K562 (cell line): ENCODE results near the gene LITAF. TPM values are rescaled to one million over a fixed set of nuclear protein-coding genes. Genes with fewer than 3 reads are reported as not detected.

Source experiments
- ATAC-seq: fragments of 200-7000 bp; cut with Tn5 transposase; 3 replicates; pipeline ENCODE4 v1.9.1; 2020; ENCODE audit warnings: moderate library complexity
- BruUV-seq: library from RNA; stranded (reverse); fragments of 400-500 nt; replicated peaks from 2 replicates; lab custom pipeline; 2021; lab: Mats Ljungman, UMichigan
- CTCF ChIA-PET: fragments of 300-600 bp; formaldehyde crosslinking; extraction: SDS; loops from one replicate; lab custom pipeline; 2021; ENCODE audit warnings: low intra/inter-chr PET ratio; lab: Yijun Ruan, JAX
- POLR2A ChIA-PET: fragments of 300-600, 350-650 bp; sonication (Branson Sonifier 250); formaldehyde crosslinking; extraction: SDS; loops from one replicate; lab custom pipeline; 2021; ENCODE audit warnings: antibody characterized with exemption, inconsistent platforms; lab: Yijun Ruan, JAX
- DNase-seq, 4 experiments: peaks; one replicate each; pipeline versions ENCODE4 v3.0.0 to v3.0.0-alpha.2; 2011 to 2018; ENCODE audit warnings: low spot score in 3 of 4, mixed read lengths in 3 of 4; ENCODE audit errors: extremely low read depth in 1 of 4
- FAIRE-seq: peaks from 2 replicates; lab custom pipeline; 2011; peaks lifted over from hg19 to GRCh38; lab: Jason Lieb, UNC
- H2AFZ ChIP-seq: 2 replicates; pipeline ENCODE4 v1.6.0; 2011; ENCODE audit warnings: low read depth, low read length, control low read depth, inconsistent platforms
- H3K27ac ChIP-seq: fragments of 200-600 bp; 3 replicates; pipeline ENCODE4 v1.8.0; 2011; ENCODE audit warnings: low read depth, mild to moderate bottlenecking, control low read depth, inconsistent platforms, low read length, moderate library complexity, mixed read lengths; ENCODE audit errors: extremely low read depth
- H3K27me3 ChIP-seq, 2 experiments: fragments of 300-600 bp in 1 of 2; 2 replicates in 1 of 2; 3 replicates in 1 of 2; pipeline versions ENCODE4 v1.6.0 to v1.8.0; 2011; ENCODE audit warnings: inconsistent platforms in 2 of 2, low read length in 2 of 2, mild to moderate bottlenecking in 1 of 2, mixed read lengths in 1 of 2, moderate library complexity in 1 of 2; ENCODE audit not compliant: control insufficient read depth in 2 of 2, insufficient read depth in 2 of 2
- H3K36me3 ChIP-seq: fragments of 300-600 bp; 3 replicates; pipeline ENCODE4 v1.8.0; 2011; ENCODE audit warnings: mild to moderate bottlenecking, low read length, inconsistent platforms; ENCODE audit not compliant: control insufficient read depth, insufficient read depth
- H3K4me1 ChIP-seq, 2 experiments: fragments of 200-600 bp in 1 of 2; replicated peaks in 1 of 2; 2 replicates in 1 of 2; 3 replicates in 1 of 2; pipeline versions ENCODE4 v1.5.1 to v1.8.0; 2011; ENCODE audit warnings: inconsistent platforms in 2 of 2, low read length in 2 of 2, mild to moderate bottlenecking in 1 of 2, mixed read lengths in 1 of 2, moderate library complexity in 1 of 2; ENCODE audit not compliant: control insufficient read depth in 2 of 2, insufficient read depth in 2 of 2
- H3K4me2 ChIP-seq: 2 replicates; pipeline ENCODE4 v1.6.1; 2011; ENCODE audit warnings: low read length, control low read depth, inconsistent platforms, mixed read lengths; ENCODE audit not compliant: insufficient read depth
- H3K4me3 ChIP-seq: fragments of 200-600 bp; sonication (generic), shearing (Covaris generic); 2 replicates; pipeline ENCODE4 v1.5.1; 2016; ENCODE audit warnings: control low read depth, inconsistent platforms
- H3K79me2 ChIP-seq: fragments of 200-600 bp; 3 replicates; pipeline ENCODE4 v1.8.0; 2011; ENCODE audit warnings: low read length, inconsistent platforms; ENCODE audit not compliant: control insufficient read depth, insufficient read depth
- H3K9ac ChIP-seq, 2 experiments: 2 replicates each; pipeline versions ENCODE4 v1.6.0 to v1.6.1; 2011; ENCODE audit warnings: low read depth in 2 of 2, low read length in 2 of 2, control low read depth in 1 of 2, inconsistent platforms in 1 of 2, mild to moderate bottlenecking in 1 of 2, mixed read lengths in 1 of 2; ENCODE audit not compliant: insufficient read depth in 1 of 2
- H3K9me1 ChIP-seq: one replicate; pipeline ENCODE4 v1.6.0; 2011; ENCODE audit warnings: inconsistent platforms, mild to moderate bottlenecking, low read length, moderate library complexity; ENCODE audit not compliant: control insufficient read depth, insufficient read depth
- H3K9me3 ChIP-seq: replicated peaks from 2 replicates; pipeline ENCODE4 v1.5.1; 2011; ENCODE audit warnings: low read depth, low read length, inconsistent platforms; ENCODE audit not compliant: control insufficient read depth, insufficient read depth
- H4K20me1 ChIP-seq: replicated peaks from 2 replicates; pipeline ENCODE4 v1.6.1; 2011; ENCODE audit warnings: low read length, inconsistent platforms, mixed read lengths; ENCODE audit not compliant: control insufficient read depth, insufficient read depth
- ATF1 ChIP-seq, 2 experiments: fragments of 450-650 bp in 1 of 2; IDR thresholded peaks; 2 replicates each; pipeline ENCODE4 v1.6.1; 2016; ENCODE audit warnings: missing compliant biosample characterization in 1 of 2, missing genetic modification characterization in 1 of 2
- ATF7 ChIP-seq: fragments of 450-650 bp; IDR thresholded peaks from 2 replicates; pipeline ENCODE4 v1.7.1; 2014; ENCODE audit warnings: mild to moderate bottlenecking, moderate library complexity
- ERF ChIP-seq: fragments of 450-650 bp; formaldehyde crosslinking; IDR thresholded peaks from 2 replicates; pipeline ENCODE4 v1.4.0; 2020; ENCODE audit warnings: mild to moderate bottlenecking, mixed read lengths
- HBP1 ChIP-seq: fragments of 450-650 bp; formaldehyde crosslinking; IDR thresholded peaks from 2 replicates; pipeline ENCODE4 v1.4.0; 2022; ENCODE audit warnings: missing genetic modification characterization
- HDAC6 ChIP-seq: IDR thresholded peaks from 2 replicates; pipeline ENCODE4 v1.6.1; 2012; ENCODE audit warnings: low read depth, mild to moderate bottlenecking, control low read depth, inconsistent platforms, low read length, moderate library complexity
- KDM5B ChIP-seq: fragments of 200-600 bp; sonication (generic); IDR thresholded peaks from 2 replicates; pipeline ENCODE4 v1.6.1; 2012; ENCODE audit warnings: low read depth, mild to moderate bottlenecking, moderate library complexity, low read length, control low read depth, inconsistent platforms; ENCODE audit not compliant: insufficient replicate concordance
- NFATC3 ChIP-seq: fragments of 450-650 bp; IDR thresholded peaks from 2 replicates; pipeline ENCODE4 v1.6.1; 2017; ENCODE audit warnings: mild to moderate bottlenecking
- NR2C2 ChIP-seq, 2 experiments: fragments of 200-800 bp in 1 of 2; sonication (Bioruptor generic) in 1 of 2; sonication (generic) in 1 of 2; formaldehyde crosslinking in 1 of 2; IDR thresholded peaks; 2 replicates each; pipeline versions ENCODE4 v1.6.1 to v1.8.0; 2016 to 2022; ENCODE audit warnings: mild to moderate bottlenecking in 1 of 2, missing compliant biosample characterization in 1 of 2, missing genetic modification characterization in 1 of 2, missing genetic modification reagents in 1 of 2
- POU5F1 ChIP-seq: fragments of 150-350 bp; IDR thresholded peaks from 2 replicates; pipeline ENCODE4 v1.6.1; 2014; ENCODE audit warnings: borderline replicate concordance, low read length, low read depth, mild to moderate bottlenecking; ENCODE audit not compliant: partially characterized antibody
- RBM14 ChIP-seq: fragments of 200-400 bp; formaldehyde crosslinking; IDR thresholded peaks from 2 replicates; pipeline ENCODE4 v1.6.1; 2018; ENCODE audit warnings: low read depth, mild to moderate bottlenecking, low read length, moderate library complexity, borderline replicate concordance; ENCODE audit not compliant: insufficient read depth
- RFX1 ChIP-seq: fragments of 450-650 bp; IDR thresholded peaks from 2 replicates; pipeline ENCODE4 v1.6.1; 2016; ENCODE audit warnings: mild to moderate bottlenecking, moderate library complexity
- RHOXF2B ChIP-seq: fragments of 250-450 bp; sonication (Bioruptor Pico); conservative IDR thresholded peaks from 2 replicates; pipeline ENCODE4 v1.5.1; 2021
- USF1 ChIP-seq: sonication (generic); formaldehyde crosslinking; IDR thresholded peaks from 2 replicates; pipeline ENCODE4 v1.9.0; 2022; ENCODE audit warnings: mild to moderate bottlenecking, missing genetic modification reagents
- ZKSCAN1 ChIP-seq: fragments of 150-350 bp; IDR thresholded peaks from 2 replicates; pipeline ENCODE4 v1.6.1; 2016; ENCODE audit warnings: low read depth, low read length
- ZNF134 ChIP-seq: fragments of 250-450 bp; sonication (Bioruptor Pico); conservative IDR thresholded peaks from 2 replicates; pipeline ENCODE4 v1.4.0; 2020
- ZNF3 ChIP-seq: fragments of 250-450 bp; sonication (Bioruptor Pico); IDR thresholded peaks from 2 replicates; pipeline ENCODE4 v1.5.0; 2021; ENCODE audit warnings: mild to moderate bottlenecking, moderate library complexity
- WGBS: fragments of 100-300 bp; shearing (Covaris generic); methylation state at CpG from one replicate; pipeline ENCODE4 v1.1.6; 2016; ENCODE audit warnings: low coverage, mixed read lengths; ENCODE audit not compliant: insufficient coverage; ENCODE audit errors: missing lambda C conversion rate; 5-methylcytosine and 5-hydroxymethylcytosine counted together
- in situ Hi-C: fragments of 300-500 bp; cut with MboI; formaldehyde crosslinking; loops from 4 replicates; pipeline ENCODE4 v1.15.0; 2018; ENCODE audit warnings: inconsistent platforms, mixed read lengths
- intact Hi-C: fragments of 100-400 bp; cut with micrococcal nuclease; formaldehyde crosslinking; loops from 2 replicates; pipeline ENCODE4 v1.14.2; 2022
- polyA plus RNA-seq, 8 experiments: library from polyadenylated mRNA; depleted of rRNA in 4 of 8; stranded (reverse) in 5 of 8; unstranded in 3 of 8; fragments of >200 nt; fragmentation: Nextera tagmentation in 2 of 8; fragmentation: Illumina TruSeq in 1 of 8; extraction: Ambion mirVana in 2 of 8; extraction: Trizol in 1 of 8; gene quantifications; 2 replicates each; pipeline versions ENCODE4 v1.2.1 to v1.2.3, GENCODE V29; 2011 to 2014; ENCODE audit warnings: inconsistent platforms in 1 of 8, missing spikeins in 1 of 8
- total RNA-seq, 7 experiments: library from RNA; depleted of rRNA in 6 of 7; stranded (reverse); fragments of >200 nt in 6 of 7; fragmentation: Illumina TruSeq in 2 of 7; extraction: Trizol in 2 of 7; gene quantifications; 2 replicates each; pipeline versions ENCODE4 v1.2.1 to v1.2.3, GENCODE V29; 2011 to 2021; ENCODE audit warnings: low replicate concordance in 1 of 7
- TF ChIP-seq, protein P1 (sequence below): fragments of 250-450 bp; sonication (Bioruptor Pico); IDR thresholded peaks from 2 replicates; pipeline ENCODE4 v1.8.0; 2022; ENCODE audit warnings: moderate library complexity, mild to moderate bottlenecking, inconsistent platforms

Gene LITAF
- total and polyA plus RNA-seq, 9 of the 15 experiments (the other 6 are each of a cell fraction or from before 2014, with no cell fraction given): 4.1 to 17.8 (median 11.9) TPM

- TF ChIP-seq RBM14: no peak
- peak; percentile 71 for TF ChIP-seq RFX1
- TF ChIP-seq POU5F1: no peak
- no peak for TF ChIP-seq ZKSCAN1
- no peak for TF ChIP-seq RHOXF2B
- TF ChIP-seq USF1 (CRISPR knock-in tag): peak; percentile 92
- no peak for TF ChIP-seq NFATC3
- no peak for TF ChIP-seq KDM5B
- TF ChIP-seq ZNF3 (CRISPR knock-in tag): no peak
- TF ChIP-seq ZNF134 (CRISPR knock-in tag): no peak
- TF ChIP-seq, all 486 proteins: peak for 11
These were observed 37.5 kb upstream of the LITAF start (continued) for GRCh38 chr16:11624205-11624604.

- Histone ChIP-seq H3K4me1 (peaks cover 12 to 14% of the 10 kb centered on the region in 2 experiments), H3K36me3 (no peaks in the 10 kb centered on the region), H2AFZ (peak overlapping the region; percentile 21; the same call in 1 of the 2 replicates), H3K9ac (peak overlapping the region in 1 of 2 experiments; percentile 78; a peak in 2 of 4 replicates), H3K9me3 (no peaks in the 10 kb centered on the region; the same call in 1 of the 2 replicates), H3K27me3 (no peaks in the 10 kb centered on the region), H4K20me1 (no peaks in the 10 kb centered on the region), H3K79me2 (no peaks in the 10 kb centered on the region), H3K9me1 (no peaks in the 10 kb centered on the region), H3K4me2 (no peak overlapping the region), H3K27ac (no peak overlapping the region), H3K4me3 (no peak overlapping the region)
- no peak for DNase-seq
- BruUV-seq: no TSS peak
- ChIA-PET POLR2A (interaction anchor here (1.3 kb wide), 1 partner anchor 9 kb away, joined by 3 read pairs; no protein-coding TSS in a partner anchor), CTCF (no interaction called here)
- FAIRE-seq: no peak
- intact Hi-C loops (no loop called here), in situ Hi-C loops (no loop called here)
- ATAC-seq: no peak
- WGBS: 32% methylated on average over 19 of the region's 19 CpGs
- TF ChIP-seq HBP1 (CRISPR knock-in tag): no peak
- TF ChIP-seq, protein P1, sequence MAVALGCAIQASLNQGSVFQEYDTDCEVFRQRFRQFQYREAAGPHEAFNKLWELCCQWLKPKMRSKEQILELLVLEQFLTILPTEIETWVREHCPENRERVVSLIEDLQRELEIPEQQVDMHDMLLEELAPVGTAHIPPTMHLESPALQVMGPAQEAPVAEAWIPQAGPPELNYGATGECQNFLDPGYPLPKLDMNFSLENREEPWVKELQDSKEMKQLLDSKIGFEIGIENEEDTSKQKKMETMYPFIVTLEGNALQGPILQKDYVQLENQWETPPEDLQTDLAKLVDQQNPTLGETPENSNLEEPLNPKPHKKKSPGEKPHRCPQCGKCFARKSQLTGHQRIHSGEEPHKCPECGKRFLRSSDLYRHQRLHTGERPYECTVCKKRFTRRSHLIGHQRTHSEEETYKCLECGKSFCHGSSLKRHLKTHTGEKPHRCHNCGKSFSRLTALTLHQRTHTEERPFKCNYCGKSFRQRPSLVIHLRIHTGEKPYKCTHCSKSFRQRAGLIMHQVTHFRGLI (CRISPR knock-in tag): no peak
- no peak for TF ChIP-seq ERF (CRISPR knock-in tag)
- no peak for TF ChIP-seq ATF7
- no peak for TF ChIP-seq HDAC6
- no peak for TF ChIP-seq ATF1 (CRISPR knock-in tag; IDR thresholded peaks at IDR 0.05)
- 0 out of 2 replicates have a peak, but pooled peaks have one; percentile 15 for TF ChIP-seq ATF1 (tag; IDR thresholded peaks at IDR 0.05)
- no peak for TF ChIP-seq NR2C2 (CRISPR knock-in tag; IDR thresholded peaks at IDR 0.05)
- TF ChIP-seq NR2C2 (tag; IDR thresholded peaks at IDR 0.05): no peak
These were observed 35.4 kb upstream of the LITAF start for GRCh38 chr16:11621920-11622651.
